Hepatocyte (in vitro differentiated cells): ENCODE data around the gene MYO5A.

Experiments
- CTCF ChIP-seq: fragments of 200-600 bp; sonication (generic); IDR thresholded peaks from 2 replicates; pipeline ENCODE4 v1.5.1; 2016; ENCODE audit warnings: antibody characterized with exemption, mild to moderate bottlenecking; ENCODE audit not compliant: poor library complexity
- EZH2 ChIP-seq: fragments of 200-600 bp; sonication (generic); IDR thresholded peaks from 2 replicates; pipeline ENCODE4 v1.6.1; 2016; ENCODE audit warnings: antibody characterized with exemption, mild to moderate bottlenecking, borderline replicate concordance
- EZH2phosphoT487 ChIP-seq: fragments of 200-600 bp; sonication (generic); IDR thresholded peaks from one replicate; pipeline ENCODE4 v1.6.1; 2018; ENCODE audit warnings: antibody characterized with exemption, mild to moderate bottlenecking, low read depth, moderate library complexity; ENCODE audit not compliant: unreplicated experiment, severe bottlenecking

- no peak for TF ChIP-seq EZH2
- TF ChIP-seq CTCF: no peak
- TF ChIP-seq EZH2phosphoT487: no peak
These were observed 227.3 kb downstream of the MYO5A start for GRCh38 chr15:52301265-52301847.
